HepG2 (cell line): ENCODE data around the gene PRR9. TPM values are rescaled to one million over a fixed set of nuclear protein-coding genes. Genes with fewer than 3 reads are reported as not detected.

ENCODE experiments used
- ATAC-seq: fragments of 200-7000 bp; cut with Tn5 transposase; 3 replicates; pipeline ENCODE4 v1.9.1; 2020; ENCODE audit warnings: mild to moderate bottlenecking, moderate library complexity
- BruUV-seq: library from RNA; stranded (reverse); fragments of 400-500 nt; replicated peaks from 2 replicates; lab custom pipeline; 2021; lab: Mats Ljungman, UMichigan
- CTCF ChIA-PET: fragments of 300-600 bp; formaldehyde crosslinking; extraction: SDS; loops from one replicate; lab custom pipeline; 2021; ENCODE audit warnings: low total read pairs, inconsistent platforms, low intra/inter-chr PET ratio; lab: Yijun Ruan, JAX
- POLR2A ChIA-PET: fragments of 350-600 bp; sonication (Branson Sonifier 250); formaldehyde crosslinking; loops from one replicate; lab custom pipeline; 2020; ENCODE audit warnings: antibody characterized with exemption, inconsistent platforms; lab: Yijun Ruan, JAX
- DNase-seq: peaks from one replicate; pipeline ENCODE4 v3.0.0-alpha.2; 2015; ENCODE audit warnings: low spot score
- FAIRE-seq: peaks from 3 replicates; lab custom pipeline; 2011; peaks lifted over from hg19 to GRCh38; lab: Jason Lieb, UNC
- H2AFZ ChIP-seq: one replicate; pipeline ENCODE4 v1.6.1; 2011; ENCODE audit warnings: low read length, inconsistent platforms
- H3K27ac ChIP-seq: fragments of 300-600 bp; 3 replicates; pipeline ENCODE4 v1.8.0; 2011; ENCODE audit warnings: mixed run types, mild to moderate bottlenecking, mixed read lengths, low read length, inconsistent platforms; ENCODE audit not compliant: insufficient read depth; ENCODE audit errors: extremely low read length
- H3K27me3 ChIP-seq, 2 experiments: fragments of 200-600 bp in 1 of 2; 2 replicates in 1 of 2; 3 replicates in 1 of 2; pipeline versions ENCODE4 v1.6.0 to v1.8.0; 2011; ENCODE audit warnings: low read length in 2 of 2, mild to moderate bottlenecking in 2 of 2, moderate library complexity in 2 of 2, inconsistent platforms in 1 of 2; ENCODE audit not compliant: insufficient read depth in 2 of 2, control insufficient read depth in 1 of 2
- H3K36me3 ChIP-seq, 2 experiments: fragments of 200-600 bp in 1 of 2; replicated peaks in 1 of 2; 2 replicates in 1 of 2; 3 replicates in 1 of 2; pipeline versions ENCODE4 v1.5.1 to v1.8.0; 2011; ENCODE audit warnings: low read length in 2 of 2, inconsistent platforms in 1 of 2; ENCODE audit not compliant: insufficient read depth in 2 of 2, control insufficient read depth in 1 of 2
- H3K4me1 ChIP-seq: 2 replicates; pipeline ENCODE4 v1.5.1; 2012; ENCODE audit warnings: low read length, inconsistent platforms; ENCODE audit not compliant: insufficient read depth
- H3K4me2 ChIP-seq: 2 replicates; pipeline ENCODE4 v1.6.0; 2011; ENCODE audit warnings: low read depth, low read length, inconsistent platforms
- H3K4me3 ChIP-seq, 3 experiments: fragments of 200-600 bp in 1 of 3; sonication (generic), shearing (Covaris generic) in 1 of 3; replicated peaks in 1 of 3; 2 replicates each; pipeline ENCODE4 v1.5.1; 2011 to 2016; ENCODE audit warnings: low read length in 3 of 3, inconsistent platforms in 2 of 3, low read depth in 2 of 3, mild to moderate bottlenecking in 2 of 3, control low read depth in 1 of 3, mixed read lengths in 1 of 3; ENCODE audit not compliant: insufficient read depth in 1 of 3
- H3K79me2 ChIP-seq: one replicate; pipeline ENCODE4 v1.6.1; 2011; ENCODE audit warnings: low read length, inconsistent platforms; ENCODE audit not compliant: insufficient read depth
- H3K9ac ChIP-seq: 2 replicates; pipeline ENCODE4 v1.6.0; 2011; ENCODE audit warnings: mild to moderate bottlenecking, low read depth, low read length, inconsistent platforms; ENCODE audit not compliant: insufficient read depth
- H3K9me3 ChIP-seq: 2 replicates; pipeline ENCODE4 v1.5.1; 2012; ENCODE audit warnings: mild to moderate bottlenecking, low read length
- H4K20me1 ChIP-seq: 2 replicates; pipeline ENCODE4 v1.6.0; 2011; ENCODE audit warnings: inconsistent platforms, mild to moderate bottlenecking, low read length, moderate library complexity; ENCODE audit not compliant: insufficient read depth
- BHLHE40 ChIP-seq: IDR thresholded peaks from 2 replicates; pipeline ENCODE4 v1.6.1; 2011; ENCODE audit warnings: low read length, improper control_type of control experiment
- ELF1 ChIP-seq: sonication (generic); formaldehyde crosslinking; IDR thresholded peaks from 2 replicates; pipeline ENCODE4 v1.4.0; 2020; ENCODE audit warnings: missing genetic modification reagents
- ESRRA ChIP-seq: sonication (generic); formaldehyde crosslinking; IDR thresholded peaks from 2 replicates; pipeline ENCODE4 v1.5.1; 2020; ENCODE audit warnings: mild to moderate bottlenecking, low read depth, missing genetic modification reagents
- HNRNPK ChIP-seq: fragments of 200-400 bp; formaldehyde crosslinking; IDR thresholded peaks from 2 replicates; pipeline ENCODE4 v1.6.1; 2018; ENCODE audit warnings: low read length, low read depth, moderate library complexity, mild to moderate bottlenecking; ENCODE audit not compliant: poor library complexity, severe bottlenecking
- MAX ChIP-seq: IDR thresholded peaks from 2 replicates; pipeline ENCODE4 v1.6.1; 2012; ENCODE audit warnings: inconsistent platforms
- PCBP1 ChIP-seq: fragments of 200-400 bp; formaldehyde crosslinking; IDR thresholded peaks from 2 replicates; pipeline ENCODE4 v1.6.1; 2017; ENCODE audit warnings: mild to moderate bottlenecking, low read depth, low read length, borderline replicate concordance
- PHF5A ChIP-seq: IDR thresholded peaks from one replicate; pipeline ENCODE4 v1.6.1; 2018; ENCODE audit warnings: low read depth, missing genetic modification reagents; ENCODE audit not compliant: unreplicated experiment
- RBAK ChIP-seq: sonication (generic); formaldehyde crosslinking; IDR thresholded peaks from 2 replicates; pipeline ENCODE4 v1.5.1; 2020; ENCODE audit warnings: mild to moderate bottlenecking, missing genetic modification reagents
- SRSF9 ChIP-seq: fragments of 200-400 bp; formaldehyde crosslinking; IDR thresholded peaks from 2 replicates; pipeline ENCODE4 v1.6.1; 2018; ENCODE audit warnings: borderline replicate concordance, mild to moderate bottlenecking, low read depth, low read length; ENCODE audit not compliant: insufficient read depth, poor library complexity, severe bottlenecking
- ZBTB20 ChIP-seq: sonication (generic); formaldehyde crosslinking; IDR thresholded peaks from 2 replicates; pipeline ENCODE4 v1.8.1; 2023; ENCODE audit warnings: missing genetic modification reagents, low read depth, mild to moderate bottlenecking, borderline replicate concordance
- ZNF550 ChIP-seq: sonication (generic); formaldehyde crosslinking; IDR thresholded peaks from 2 replicates; pipeline ENCODE4 v1.4.0; 2020; ENCODE audit warnings: mild to moderate bottlenecking, missing genetic modification reagents, borderline replicate concordance
- ZNF770 ChIP-seq: sonication (generic); formaldehyde crosslinking; IDR thresholded peaks from 2 replicates; pipeline ENCODE4 v1.5.0; 2020; ENCODE audit warnings: mild to moderate bottlenecking, missing genetic modification reagents
- WGBS: methylation state at CpG from one replicate; pipeline ENCODE4 v1.1.6; 2017; ENCODE audit warnings: low lambda C conversion rate; 5-methylcytosine and 5-hydroxymethylcytosine counted together
- in situ Hi-C: cut with HindIII; loops from 2 replicates; pipeline ENCODE4 v1.10.0; 2017; ENCODE audit warnings: low pct_unique_long_range_greater_than_20kb; ENCODE audit not compliant: extremely low pct_ligation_motif_present
- intact Hi-C: fragments of 100-400 bp; cut with micrococcal nuclease; formaldehyde crosslinking; loops from one replicate; pipeline ENCODE4 v1.10.0; 2022; ENCODE audit not compliant: unreplicated experiment
- polyA plus RNA-seq, 8 experiments: library from polyadenylated mRNA; depleted of rRNA in 3 of 8; stranded (reverse) in 7 of 8; unstranded in 1 of 8; fragments of >200 nt; fragmentation: Illumina TruSeq in 4 of 8; extraction: Trizol in 4 of 8; gene quantifications; 2 replicates each; pipeline versions ENCODE4 v1.2.1 to v1.2.3, GENCODE V29; 2011 to 2016; ENCODE audit warnings: low read depth in 4 of 8, missing spikeins in 1 of 8, mixed read lengths in 1 of 8; ENCODE audit not compliant: insufficient read depth in 1 of 8
- total RNA-seq, 5 experiments: library from RNA; depleted of rRNA; stranded (reverse); fragments of >200 nt; fragmentation: Illumina TruSeq; extraction: Trizol; gene quantifications; 2 replicates each; pipeline ENCODE4 v1.2.3, GENCODE V29; 2016; ENCODE audit warnings: low read depth in 1 of 5

The PRR9 gene
- total and polyA plus RNA-seq, 2 of the 13 experiments (the other 11 are each of a cell fraction or from before 2014, with no cell fraction given): not detected

GRCh38 chr1:153259387-153259786, 42.0 kb downstream of the PRR9 start, which contains the start of gene LORICRIN:
Gene LORICRIN, plus strand, starts transcription at chr1:153259687. Its CDS starts 1,263 bp downstream, at chr1:153260950.
- Histone ChIP-seq H3K79me2 (no peaks in the 10 kb centered on the region), H3K27me3 (peaks cover 6 to 41% of the 10 kb centered on the region in 2 experiments), H2AFZ (no peak within 1 kb of the TSS), H3K4me3 (no peak within 1 kb of the TSS), H3K36me3 (no peaks in the 10 kb centered on the region), H3K9ac (no peak within 1 kb of the TSS), H3K27ac (no peak within 1 kb of the TSS), H3K4me1 (no peaks in the 10 kb centered on the region), H3K9me3 (no peaks in the 10 kb centered on the region), H3K4me2 (no peak within 1 kb of the TSS), H4K20me1 (no peaks in the 10 kb centered on the region)
- WGBS: no CpG with 5 or more reads among the region's 3 CpGs
- FAIRE-seq (no peak), DNase-seq (no peak), ATAC-seq (no peak)
- POLR2A ChIA-PET: no interaction called here
- in situ Hi-C loops (no loop called here), intact Hi-C loops (no loop called here)
- no peak for TF ChIP-seq ZBTB20 (CRISPR knock-in tag)
- TF ChIP-seq PCBP1: no peak
- no peak for TF ChIP-seq MAX
- TF ChIP-seq ELF1 (CRISPR knock-in tag): no peak
- TF ChIP-seq ESRRA: no peak
- TF ChIP-seq PHF5A (CRISPR knock-in tag): no peak
- BruUV-seq: no TSS peak
- CTCF ChIA-PET: no interaction called here

- 67% methylated on average over 24 of the region's 45 CpGs for WGBS
- DNase-seq: no peak
Observed at GRCh38 chr1:153260585-153261280, 43.3 kb downstream of the PRR9 start.

More at GRCh38 chr1:153260585-153261280, 43.3 kb downstream of the PRR9 start:
- Histone ChIP-seq H3K9me3 (no peaks in the 10 kb centered on the region), H3K36me3 (no peaks in the 10 kb centered on the region), H3K4me3 (no peak overlapping the region), H3K27ac (no peak overlapping the region), H3K4me1 (no peaks in the 10 kb centered on the region), H3K4me2 (no peak overlapping the region), H3K79me2 (no peaks in the 10 kb centered on the region), H2AFZ (no peak overlapping the region), H4K20me1 (no peaks in the 10 kb centered on the region), H3K9ac (no peak overlapping the region)
- CTCF ChIA-PET: no interaction called here
- in situ Hi-C loops (no loop called here), intact Hi-C loops (no loop called here)
- POLR2A ChIA-PET: no interaction called here
- no peak for FAIRE-seq
- TF ChIP-seq ZNF770 (no peak), ZNF550 (no peak), SRSF9 (no peak), HNRNPK (no peak), RBAK (no peak), BHLHE40 (no peak)
- TF ChIP-seq, all 625 proteins: peak for 0
- BruUV-seq: no TSS peak
- ATAC-seq: no peak
- peaks cover 6 to 41% of the 10 kb centered on the region in 2 experiments for H3K27me3 ChIP-seq
